ENCODE measurements around the gene C6orf47. TPM values are rescaled to one million over a fixed set of nuclear protein-coding genes. Genes with fewer than 3 reads are reported as not detected.

Gene C6orf47
- total RNA-seq, 1 experiment from 2014 or later = 17.8 TPM

- CTCF ChIA-PET = interaction anchor here (0.6 kb wide), 1 partner anchor 166 kb away, joined by 11 read pairs; no protein-coding TSS in a partner anchor
- H3K9me3 ChIP-seq (ENCODE audit: insufficient read depth, low read depth) = no peaks in the 10 kb centered on the region
Observed at GRCh38 chr6:31663961-31664789, 3.6 kb upstream of the C6orf47 start.

GRCh38 chr6:31663126-31663960, 2.8 kb upstream of the C6orf47 start:
- Histone ChIP-seq H3K79me2 (ENCODE audit: low read depth) (peaks cover 67% of the 10 kb centered on the region), H2AFZ (no peak overlapping the region), H3K4me2 (peak overlapping the region; percentile 95), H3K9me2 (ENCODE audit: insufficient read depth) (no peaks in the 10 kb centered on the region), H3K27ac (no peak overlapping the region), H3K4me3 (peak overlapping the region; percentile 90; the same call in 1 of the 2 replicates), H4K20me1 (ENCODE audit: insufficient read depth) (peaks cover 10% of the 10 kb centered on the region; the same call in 1 of the 2 replicates), H3F3A (ENCODE audit: insufficient read depth, low read depth) (peaks cover 23% of the 10 kb centered on the region), H3K36me3 (ENCODE audit: low read depth) (peaks cover 23% of the 10 kb centered on the region), H3K27me3 (ENCODE audit: insufficient read depth, low read depth) (no peaks in the 10 kb centered on the region), H3K9me3 (ENCODE audit: insufficient read depth, low read depth) (no peaks in the 10 kb centered on the region), H3K4me1 (replicated peaks; ENCODE audit: insufficient read depth) (peaks cover 37% of the 10 kb centered on the region)
- CTCF ChIA-PET = no interaction called here
- no TSS peak for BruUV-seq (replicated peaks)
- intact Hi-C loops (cut with micrococcal nuclease; ENCODE audit: unreplicated experiment) = loop anchor here (10.0 kb wide), 1 partner anchor 511 kb away; the partner anchor contains the start of genes AGPAT1 and RNF5
- POLR2A ChIA-PET (ENCODE audit: unreplicated experiment) = interaction anchor here (0.6 kb wide), 2 partner anchors 72 to 73 kb away, joined by 3 to 13 read pairs; no protein-coding TSS in a partner anchor
- TF ChIP-seq CTCF (conservative IDR thresholded peaks at IDR 0.05) (no peak), EZH2 (IDR thresholded peaks at IDR 0.05; ENCODE audit: low read depth) (no peak)
- DNase-seq = no peak

More at GRCh38 chr6:31663961-31664789, 3.6 kb upstream of the C6orf47 start:
- TSS peak; percentile 21 for BruUV-seq (replicated peaks)
- Histone ChIP-seq H3K4me3 (peak overlapping the region; percentile 90), H3K27ac (peak overlapping the region; percentile 80), H3K27me3 (ENCODE audit: insufficient read depth, low read depth) (no peaks in the 10 kb centered on the region), H3K4me1 (replicated peaks; ENCODE audit: insufficient read depth) (peaks cover 28% of the 10 kb centered on the region), H3K36me3 (ENCODE audit: low read depth) (peaks cover 31% of the 10 kb centered on the region), H3K9me2 (ENCODE audit: insufficient read depth) (no peaks in the 10 kb centered on the region), H4K20me1 (ENCODE audit: insufficient read depth) (peaks cover 6% of the 10 kb centered on the region; the same call in 1 of the 2 replicates), H2AFZ (peak overlapping the region; percentile 86), H3F3A (ENCODE audit: insufficient read depth, low read depth) (peaks cover 23% of the 10 kb centered on the region), H3K4me2 (peak overlapping the region; percentile 95), H3K79me2 (ENCODE audit: low read depth) (peaks cover 63% of the 10 kb centered on the region)
- no peak for DNase-seq
- intact Hi-C loops (cut with micrococcal nuclease; ENCODE audit: unreplicated experiment) = loop anchor here (2.0 to 10.0 kb wide), 2 partner anchors 117 to 511 kb away; partner anchors contain the start of genes AGPAT1, ATP6V1G2, NFKBIL1 and RNF5
- TF ChIP-seq CTCF (conservative IDR thresholded peaks at IDR 0.05) (no peak), EZH2 (IDR thresholded peaks at IDR 0.05; ENCODE audit: low read depth) (no peak)
- POLR2A ChIA-PET (ENCODE audit: unreplicated experiment) = interaction anchor here (0.6 to 1.0 kb wide), 6 partner anchors 13 to 418 kb away, joined by 3 to 13 read pairs (median 4); partner anchors contain the start of genes NEU1 and NFKBIL1
